Activated CD8-positive, alpha-beta memory T cell treated with anti-CD3 and anti-CD28 coated beads, Interleukin-2, amount 50 U/mL, for 24 hours (primary cell): ENCODE data around the gene GNB2.
"Not testable (repeated sequence)": the region's sequence is repeated elsewhere in the genome, so short reads cannot be mapped to it uniquely, and the experiment has no call there.

ENCODE experiments used
- DNase-seq: peaks from one replicate; pipeline ENCODE4 v3.0.0-alpha.2; 2020; ENCODE audit errors: extremely low read depth

GNB2 gene

DNA sequence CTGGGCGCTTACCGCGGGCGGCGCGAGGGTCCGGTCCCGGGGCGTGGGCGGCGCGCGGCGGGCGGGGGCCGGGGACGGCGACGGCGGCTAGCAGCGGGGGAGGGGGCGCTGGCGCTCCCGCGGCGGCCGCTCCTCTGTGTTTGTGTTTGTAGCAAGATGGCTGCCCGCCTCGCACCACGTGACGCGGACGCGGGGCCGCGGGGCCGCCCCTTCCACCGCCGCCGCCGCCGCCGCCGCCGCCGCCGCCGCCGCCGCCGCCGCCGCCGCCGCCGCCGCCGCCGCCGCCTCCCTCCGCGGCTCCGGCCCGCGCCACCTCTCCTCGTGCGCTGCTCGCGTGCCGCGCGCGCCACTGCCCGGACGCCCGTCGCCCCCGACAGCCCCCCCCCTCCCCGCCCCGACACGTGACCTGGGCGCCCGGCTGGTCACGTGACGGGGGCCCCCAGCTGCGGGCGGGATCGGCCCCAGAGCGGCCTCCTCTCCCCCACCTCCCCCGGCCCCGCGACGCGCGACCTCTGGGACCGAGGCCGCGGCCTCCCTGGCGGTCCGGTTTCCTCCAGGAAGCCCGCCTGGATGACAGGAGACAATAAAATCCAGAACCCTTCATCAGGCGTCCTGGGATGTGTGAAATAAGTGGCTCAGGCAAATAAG is 20.7 kb downstream of the GNB2 start, which contains the start of gene GIGYF1:
GIGYF1 (minus strand) TSS at position 153 of the 648 bp plus-strand sequence. CDS start 6,012 bp downstream, outside the sequence.
- no peak for DNase-seq

DNA sequence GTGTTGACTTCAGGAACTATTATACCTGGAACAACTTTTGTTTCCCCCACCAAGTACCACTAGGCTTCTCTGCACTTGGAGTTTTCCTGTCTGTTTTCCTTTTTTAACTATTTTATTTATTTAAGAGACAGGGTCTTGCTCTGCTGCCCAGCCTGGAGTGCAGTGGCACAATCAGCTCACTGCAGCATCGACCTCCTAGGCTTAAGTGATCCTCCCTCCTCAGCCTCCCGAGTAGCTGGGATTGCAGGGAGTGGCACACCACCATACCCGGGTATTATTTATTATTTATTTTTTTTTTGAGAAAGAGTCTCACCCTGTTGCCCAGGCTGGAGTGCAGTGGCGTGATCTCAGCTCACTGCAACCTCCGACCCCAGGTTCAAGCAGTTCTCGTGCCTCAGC is 22.6 kb downstream of the GNB2 start:
- no peak for DNase-seq

DNA sequence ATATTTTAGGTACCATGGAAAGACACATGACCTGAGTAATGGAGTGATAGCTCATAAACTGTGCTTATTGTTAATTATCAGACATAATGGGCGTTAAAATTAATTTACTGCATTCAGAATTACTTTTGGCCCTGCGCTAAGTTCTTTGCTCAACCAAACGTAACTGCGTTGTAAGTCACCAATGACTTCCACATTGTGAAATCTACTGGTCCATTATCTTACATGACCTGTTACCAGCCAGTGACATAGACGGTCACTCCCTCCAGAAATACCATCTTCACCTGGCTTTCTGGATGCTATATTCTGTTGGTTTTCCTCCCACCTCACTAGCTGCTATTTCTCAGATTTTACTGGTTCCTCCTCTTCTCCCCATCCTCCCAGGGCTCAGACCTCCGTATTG is 25.5 kb downstream of the GNB2 start:
- DNase-seq = no peak

DNA sequence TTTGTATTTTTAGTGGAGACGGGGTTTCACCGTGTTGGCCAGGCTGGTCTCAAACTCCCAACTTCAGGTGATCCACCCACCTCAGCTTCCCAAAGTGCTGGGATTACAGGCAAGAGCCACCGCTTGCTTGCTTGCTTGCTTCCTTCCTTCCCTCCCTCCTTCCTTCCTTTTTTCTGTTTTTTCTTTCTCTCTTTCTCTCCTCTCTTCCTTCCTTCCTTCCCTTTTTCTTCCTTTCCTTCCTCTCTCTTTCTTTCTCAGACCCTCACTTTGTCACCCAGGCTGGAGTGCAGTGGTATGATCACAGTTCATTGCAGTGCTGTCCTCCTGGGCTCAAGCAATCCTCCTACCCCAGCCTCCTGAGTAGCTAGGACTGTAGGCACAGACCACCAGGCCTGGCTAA is 27.5 kb downstream of the GNB2 start:
- DNase-seq = not testable (repeated sequence)

DNA sequence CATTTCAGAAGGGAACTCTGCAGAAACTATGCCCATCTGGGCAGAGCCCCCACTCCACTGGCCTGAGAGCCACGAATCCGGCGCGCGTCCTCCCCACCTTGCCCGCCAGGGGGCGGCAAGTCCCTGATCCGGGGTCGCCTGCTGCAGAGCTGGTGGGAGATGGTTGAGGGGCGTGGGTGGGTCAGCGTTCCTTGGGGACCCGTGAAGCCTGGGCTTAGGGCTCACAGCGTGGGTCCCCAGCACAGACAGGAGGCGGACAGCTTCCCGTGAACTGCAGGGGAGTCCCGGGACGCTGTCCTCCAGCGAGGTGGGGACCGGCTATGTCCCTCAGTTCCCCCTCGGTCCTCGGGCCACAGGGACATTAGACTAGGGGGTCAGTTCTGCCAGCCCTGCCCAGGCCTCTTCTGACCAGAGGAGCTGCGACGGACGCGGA is 31.8 kb downstream of the GNB2 start:
- DNase-seq = peak; percentile 51

DNA sequence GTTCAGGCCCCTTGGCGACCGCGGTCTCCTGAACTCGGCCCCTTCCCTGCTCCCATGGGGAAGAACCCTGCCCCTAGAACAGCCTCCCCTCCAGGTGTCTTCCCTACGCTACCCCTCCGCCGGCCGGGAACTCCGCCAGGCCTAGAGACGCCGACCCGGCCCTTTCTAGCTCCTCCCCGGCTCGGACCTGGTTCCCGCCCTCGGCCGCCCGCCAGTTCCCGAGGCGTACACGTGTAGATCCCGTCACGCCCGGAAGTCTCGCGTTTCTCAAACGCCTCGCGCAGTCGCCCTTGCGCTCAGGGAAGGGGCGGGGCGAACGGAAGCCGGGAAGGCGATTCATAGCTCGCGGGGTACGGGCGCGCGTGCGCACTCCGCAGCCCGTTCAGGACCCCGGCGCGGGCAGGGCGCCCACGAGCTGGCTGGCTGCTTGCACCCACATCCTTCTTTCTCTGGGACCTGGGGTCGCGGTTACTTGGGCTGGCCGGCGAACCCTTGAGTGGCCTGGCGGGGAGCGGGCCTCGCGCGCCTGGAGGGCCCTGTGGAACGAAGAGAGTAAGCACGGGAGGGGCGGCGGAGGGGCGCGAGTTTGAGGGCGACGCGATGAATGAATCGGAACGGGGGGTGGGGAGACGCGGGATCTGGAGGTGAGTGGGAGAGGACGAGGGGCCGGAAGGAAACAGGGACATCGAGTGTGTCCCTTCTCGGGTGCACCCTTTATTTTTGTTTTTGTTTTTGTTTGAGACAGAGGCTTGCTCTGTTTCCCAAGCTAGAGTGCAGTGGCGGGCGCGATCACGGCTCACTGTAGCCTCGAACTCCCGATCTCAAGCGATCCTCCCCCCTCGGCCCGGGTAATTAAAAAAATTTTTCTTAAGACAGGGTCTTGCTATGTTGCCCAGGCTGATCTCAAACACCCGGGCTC is 32.5 kb downstream of the GNB2 start, which contains the start of gene POP7:
POP7 (plus strand) TSS at position 369 of the 919 bp plus-strand sequence. CDS start 710 bp downstream, outside the sequence.
- peak; percentile 97 for DNase-seq

DNA sequence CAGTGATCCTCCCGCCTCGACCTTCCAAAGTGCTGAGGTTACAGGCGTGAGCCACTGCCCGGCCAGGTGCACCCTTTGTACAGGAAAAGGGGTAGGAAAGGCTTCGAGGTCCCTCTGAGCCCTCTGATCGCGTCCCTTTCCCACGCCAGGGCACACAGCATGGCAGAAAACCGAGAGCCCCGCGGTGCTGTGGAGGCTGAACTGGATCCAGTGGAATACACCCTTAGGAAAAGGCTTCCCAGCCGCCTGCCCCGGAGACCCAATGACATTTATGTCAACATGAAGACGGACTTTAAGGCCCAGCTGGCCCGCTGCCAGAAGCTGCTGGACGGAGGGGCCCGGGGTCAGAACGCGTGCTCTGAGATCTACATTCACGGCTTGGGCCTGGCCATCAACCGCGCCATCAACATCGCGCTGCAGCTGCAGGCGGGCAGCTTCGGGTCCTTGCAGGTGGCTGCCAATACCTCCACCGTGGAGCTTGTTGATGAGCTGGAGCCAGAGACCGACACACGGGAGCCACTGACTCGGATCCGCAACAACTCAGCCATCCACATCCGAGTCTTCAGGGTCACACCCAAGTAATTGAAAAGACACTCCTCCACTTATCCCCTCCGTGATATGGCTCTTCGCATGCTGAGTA is 33.3 kb downstream of the GNB2 start:
- DNase-seq = no peak

DNA sequence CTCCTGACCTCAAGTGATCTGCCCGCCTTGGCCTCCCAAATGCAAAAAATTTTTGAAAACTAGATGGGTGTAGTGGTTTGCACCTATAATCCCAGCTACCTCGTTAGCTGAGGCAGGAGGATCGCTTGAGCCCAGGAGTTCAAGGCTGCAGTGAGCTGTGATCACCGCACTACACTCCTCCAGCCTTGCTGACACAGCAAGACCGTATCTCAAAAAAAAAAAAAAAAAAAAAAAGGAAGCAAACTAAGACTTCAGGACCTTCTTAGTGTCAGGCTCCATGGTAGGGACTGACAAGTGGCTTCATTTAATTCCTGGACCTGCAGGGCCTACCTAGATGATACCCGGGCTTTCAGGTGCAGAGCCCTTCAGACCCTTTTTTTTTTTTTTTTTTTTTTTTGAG is 34.9 kb downstream of the GNB2 start:
- DNase-seq = no peak

DNA sequence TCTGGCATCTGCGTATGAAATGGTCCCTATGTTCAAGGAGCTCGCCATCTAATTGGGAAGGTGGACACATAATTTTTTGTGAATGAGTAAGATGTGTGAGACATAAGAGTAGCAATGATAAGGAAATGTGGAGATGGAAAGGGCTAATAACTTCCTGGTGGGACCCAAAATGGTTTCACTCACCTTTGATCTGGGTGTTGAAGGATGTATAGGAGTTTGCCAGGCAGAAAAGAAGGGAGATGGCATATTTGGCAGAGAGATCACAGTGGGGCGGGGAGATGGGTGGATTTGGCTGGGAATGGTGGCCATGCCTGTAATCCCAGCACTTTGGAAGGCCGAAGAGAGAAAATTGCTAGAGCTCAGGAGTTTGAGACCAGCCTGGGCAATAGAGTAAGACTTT is 36.9 kb downstream of the GNB2 start:
- DNase-seq = no peak

DNA sequence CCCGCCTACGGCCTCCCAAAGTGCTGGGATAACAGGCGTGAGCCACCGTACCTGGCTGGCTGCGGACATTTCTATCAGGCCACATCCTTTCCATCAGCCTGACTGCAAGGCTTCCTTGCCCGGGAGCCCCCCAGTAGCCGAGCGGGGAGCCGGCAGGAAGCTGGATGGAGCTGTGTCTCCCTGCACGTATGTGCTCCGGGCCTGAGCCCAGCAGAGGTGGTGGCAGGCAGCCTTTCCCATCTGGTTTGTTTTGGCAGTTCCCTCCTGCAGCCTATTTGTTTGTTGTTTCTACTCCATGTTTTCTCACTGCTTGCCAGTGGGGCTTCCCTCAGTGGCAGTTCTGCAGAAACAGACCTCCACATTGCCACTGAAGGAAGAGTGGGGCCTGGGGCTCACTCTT is 37.8 kb downstream of the GNB2 start:
- DNase-seq = no peak

DNA sequence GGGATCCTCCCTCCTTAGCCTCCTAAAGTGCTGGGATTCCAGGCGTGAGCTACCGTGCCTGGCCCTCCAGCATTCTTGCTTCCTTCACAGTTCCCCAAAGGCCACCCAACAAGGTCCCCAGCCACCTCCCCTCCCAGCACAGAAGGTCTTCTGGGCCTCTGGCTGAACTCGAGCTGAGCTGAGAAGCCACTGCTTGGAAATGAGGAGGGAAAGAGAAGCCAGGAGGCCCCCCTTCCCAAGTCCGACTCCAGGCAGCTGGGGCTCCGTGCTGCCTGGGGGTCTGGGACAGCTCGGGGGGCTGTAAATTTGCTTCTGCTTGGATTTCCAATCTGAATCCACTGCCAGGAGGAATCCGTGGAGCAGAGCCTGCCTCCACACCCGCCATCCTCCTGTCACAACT is 41.2 kb downstream of the GNB2 start:
- DNase-seq = no peak

DNA sequence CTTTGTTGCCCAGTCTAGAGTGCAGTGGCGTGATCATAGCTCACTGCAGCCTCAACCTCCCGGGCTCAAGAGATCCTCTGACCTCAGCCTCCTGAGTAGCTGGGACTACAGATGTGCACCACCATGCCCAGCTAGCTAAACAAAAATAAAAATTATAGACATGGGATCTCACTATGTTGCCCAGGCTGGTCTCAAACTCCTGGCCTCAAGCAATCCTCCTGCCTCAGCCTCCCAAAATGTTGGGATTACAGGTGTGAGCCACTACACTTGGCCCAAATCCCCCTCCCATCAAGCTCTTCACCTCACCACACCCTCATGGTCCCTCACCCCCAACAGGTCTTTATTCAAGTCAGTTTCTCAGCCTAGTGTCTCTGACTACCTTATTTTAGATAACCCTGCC is 43.5 kb downstream of the GNB2 start:
- not testable (repeated sequence) for DNase-seq

DNA sequence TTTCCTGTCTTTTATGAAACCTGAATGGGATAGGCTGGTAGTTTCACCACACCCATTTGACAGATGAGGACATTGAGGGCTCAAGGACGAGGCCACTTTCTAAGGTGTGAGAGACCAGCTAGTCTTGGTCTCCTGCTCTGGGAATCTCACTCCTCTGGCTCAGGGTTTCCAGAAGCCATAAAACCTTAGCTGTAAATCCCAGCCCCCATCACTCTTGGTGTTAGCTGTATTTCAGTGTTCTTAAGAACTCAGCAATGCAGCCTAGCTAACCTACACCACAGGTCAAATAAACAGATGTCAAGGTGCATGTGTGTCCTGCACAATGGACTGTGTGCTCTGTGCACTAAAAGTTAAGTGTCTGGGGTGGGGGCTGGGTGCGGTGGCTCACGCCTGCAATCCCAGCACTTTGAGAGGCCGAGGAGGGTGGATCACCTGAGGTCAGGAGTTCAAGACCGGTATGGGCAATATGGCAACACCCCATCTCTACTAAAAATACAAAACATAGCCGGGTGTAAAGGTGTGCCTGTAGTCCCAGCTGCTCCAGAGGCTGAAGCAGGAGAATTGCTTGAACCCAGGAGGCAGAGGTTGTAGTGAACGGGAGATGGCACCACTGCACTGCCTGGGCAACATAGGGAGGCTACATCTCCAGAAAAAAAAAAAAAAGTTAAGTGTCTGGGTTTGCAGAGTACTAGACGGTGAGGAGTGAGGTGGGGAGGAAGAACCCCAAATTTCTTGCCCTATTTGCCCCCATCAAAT is 46.2 kb downstream of the GNB2 start:
- DNase-seq = no peak

DNA sequence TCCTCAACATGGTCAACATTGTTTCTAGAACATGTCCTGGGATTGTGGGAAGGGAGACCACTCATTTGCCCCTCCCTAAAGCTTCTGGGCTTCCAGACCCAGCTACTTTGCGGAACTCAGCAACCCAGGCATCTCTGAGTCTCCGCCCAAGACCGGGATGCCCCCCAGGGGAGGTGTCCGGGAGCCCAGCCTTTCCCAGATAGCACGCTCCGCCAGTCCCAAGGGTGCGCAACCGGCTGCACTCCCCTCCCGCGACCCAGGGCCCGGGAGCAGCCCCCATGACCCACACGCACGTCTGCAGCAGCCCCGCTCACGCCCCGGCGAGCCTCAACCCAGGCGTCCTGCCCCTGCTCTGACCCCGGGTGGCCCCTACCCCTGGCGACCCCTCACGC is 46.7 kb downstream of the GNB2 start, which contains the start of gene EPO:
EPO (plus strand) TSS at position 190 of the 392 bp plus-strand sequence. CDS start 513 bp downstream, outside the sequence.
- DNase-seq = no peak

DNA sequence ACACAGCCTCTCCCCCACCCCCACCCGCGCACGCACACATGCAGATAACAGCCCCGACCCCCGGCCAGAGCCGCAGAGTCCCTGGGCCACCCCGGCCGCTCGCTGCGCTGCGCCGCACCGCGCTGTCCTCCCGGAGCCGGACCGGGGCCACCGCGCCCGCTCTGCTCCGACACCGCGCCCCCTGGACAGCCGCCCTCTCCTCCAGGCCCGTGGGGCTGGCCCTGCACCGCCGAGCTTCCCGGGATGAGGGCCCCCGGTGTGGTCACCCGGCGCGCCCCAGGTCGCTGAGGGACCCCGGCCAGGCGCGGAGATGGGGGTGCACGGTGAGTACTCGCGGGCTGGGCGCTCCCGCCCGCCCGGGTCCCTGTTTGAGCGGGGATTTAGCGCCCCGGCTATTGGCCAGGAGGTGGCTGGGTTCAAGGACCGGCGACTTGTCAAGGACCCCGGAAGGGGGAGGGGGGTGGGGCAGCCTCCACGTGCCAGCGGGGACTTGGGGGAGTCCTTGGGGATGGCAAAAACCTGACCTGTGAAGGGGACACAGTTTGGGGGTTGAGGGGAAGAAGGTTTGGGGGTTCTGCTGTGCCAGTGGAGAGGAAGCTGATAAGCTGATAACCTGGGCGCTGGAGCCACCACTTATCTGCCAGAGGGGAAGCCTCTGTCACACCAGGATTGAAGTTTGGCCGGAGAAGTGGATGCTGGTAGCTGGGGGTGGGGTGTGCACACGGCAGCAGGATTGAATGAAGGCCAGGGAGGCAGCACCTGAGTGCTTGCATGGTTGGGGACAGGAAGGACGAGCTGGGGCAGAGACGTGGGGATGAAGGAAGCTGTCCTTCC is 47.3 kb downstream of the GNB2 start:
- no peak for DNase-seq

DNA sequence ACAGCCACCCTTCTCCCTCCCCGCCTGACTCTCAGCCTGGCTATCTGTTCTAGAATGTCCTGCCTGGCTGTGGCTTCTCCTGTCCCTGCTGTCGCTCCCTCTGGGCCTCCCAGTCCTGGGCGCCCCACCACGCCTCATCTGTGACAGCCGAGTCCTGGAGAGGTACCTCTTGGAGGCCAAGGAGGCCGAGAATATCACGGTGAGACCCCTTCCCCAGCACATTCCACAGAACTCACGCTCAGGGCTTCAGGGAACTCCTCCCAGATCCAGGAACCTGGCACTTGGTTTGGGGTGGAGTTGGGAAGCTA is 47.9 kb downstream of the GNB2 start:
- no peak for DNase-seq

DNA sequence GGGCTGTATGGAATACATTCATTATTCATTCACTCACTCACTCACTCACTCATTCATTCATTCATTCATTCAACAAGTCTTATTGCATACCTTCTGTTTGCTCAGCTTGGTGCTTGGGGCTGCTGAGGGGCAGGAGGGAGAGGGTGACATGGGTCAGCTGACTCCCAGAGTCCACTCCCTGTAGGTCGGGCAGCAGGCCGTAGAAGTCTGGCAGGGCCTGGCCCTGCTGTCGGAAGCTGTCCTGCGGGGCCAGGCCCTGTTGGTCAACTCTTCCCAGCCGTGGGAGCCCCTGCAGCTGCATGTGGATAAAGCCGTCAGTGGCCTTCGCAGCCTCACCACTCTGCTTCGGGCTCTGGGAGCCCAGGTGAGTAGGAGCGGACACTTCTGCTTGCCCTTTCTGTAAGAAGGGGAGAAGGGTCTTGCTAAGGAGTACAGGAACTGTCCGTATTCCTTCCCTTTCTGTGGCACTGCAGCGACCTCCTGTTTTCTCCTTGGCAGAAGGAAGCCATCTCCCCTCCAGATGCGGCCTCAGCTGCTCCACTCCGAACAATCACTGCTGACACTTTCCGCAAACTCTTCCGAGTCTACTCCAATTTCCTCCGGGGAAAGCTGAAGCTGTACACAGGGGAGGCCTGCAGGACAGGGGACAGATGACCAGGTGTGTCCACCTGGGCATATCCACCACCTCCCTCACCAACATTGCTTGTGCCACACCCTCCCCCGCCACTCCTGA is 49.1 kb downstream of the GNB2 start:
- DNase-seq = no peak

DNA sequence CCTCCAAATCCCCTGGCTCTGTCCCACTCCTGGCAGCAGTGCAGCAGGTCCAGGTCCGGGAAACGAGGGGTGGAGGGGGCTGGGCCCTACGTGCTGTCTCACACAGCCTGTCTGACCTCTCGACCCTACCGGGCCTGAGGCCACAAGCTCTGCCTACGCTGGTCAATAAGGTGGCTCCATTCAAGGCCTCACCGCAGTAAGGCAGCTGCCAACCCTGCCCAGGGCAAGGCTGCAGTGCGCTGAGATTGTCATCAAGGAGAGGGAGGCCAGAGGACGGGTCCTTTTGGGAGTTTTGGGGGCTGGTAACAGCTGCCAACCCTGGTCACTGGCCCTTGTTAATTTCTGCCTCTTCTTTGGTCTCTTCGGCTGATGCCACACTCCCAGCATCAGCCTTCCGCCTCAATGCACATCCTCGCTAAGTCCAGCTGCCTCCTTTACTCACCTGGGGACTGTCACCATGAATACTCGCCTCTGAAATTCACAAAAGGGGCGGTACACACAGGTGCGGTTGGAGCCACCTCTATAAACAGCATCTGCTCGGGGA is 50.3 kb downstream of the GNB2 start:
- DNase-seq = no peak

DNA sequence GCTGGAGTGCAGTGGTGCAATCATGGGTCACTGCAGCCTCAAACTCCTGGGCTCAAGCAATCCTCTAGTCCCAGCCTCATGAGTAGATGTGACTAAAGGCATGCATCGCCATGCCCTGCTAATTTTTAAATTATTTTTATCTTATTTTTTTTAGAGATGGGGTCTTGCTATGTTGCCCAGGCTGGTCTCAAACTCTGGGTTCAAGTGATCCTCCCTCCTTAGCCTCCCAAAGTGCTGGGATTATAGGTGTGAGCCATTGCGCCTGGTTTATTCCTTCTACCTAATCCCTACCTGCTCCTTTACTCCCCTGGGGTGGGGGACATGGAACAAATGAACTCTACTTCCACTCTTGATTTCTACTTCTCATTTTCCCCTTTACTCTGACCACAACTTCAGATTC is 50.8 kb downstream of the GNB2 start:
- DNase-seq = not testable (repeated sequence)
